Spleen (tissue), 11 donors: Measurements from ENCODE around the gene TJP2. TPM values are rescaled to one million over a fixed set of nuclear protein-coding genes. Genes with fewer than 3 reads are reported as not detected.

Experiments used
- DNase-seq: peaks from one replicate; pipeline ENCODE4 v3.0.0-alpha.2; 2020
- H3K27ac ChIP-seq, 8 donors: fragments of 200-600 bp; sonication (generic) in 7 of 8; 1 replicate in 4 of 8; 2 replicates in 4 of 8; pipeline versions ENCODE4 v1.5.0 to v1.8.0; 2016 to 2021; ENCODE audit warnings: inconsistent platforms in 4 of 8, mild to moderate bottlenecking in 4 of 8, moderate library complexity in 1 of 8
- H3K27me3 ChIP-seq, 7 donors: fragments of 200-600 bp; sonication (generic) in 6 of 7; replicated peaks in 1 of 7; 1 replicate in 4 of 7; 2 replicates in 3 of 7; pipeline versions ENCODE4 v1.5.0 to v1.8.0; 2016 to 2021; ENCODE audit warnings: inconsistent platforms in 3 of 7, mild to moderate bottlenecking in 1 of 7
- H3K36me3 ChIP-seq, 6 donors: fragments of 200-600 bp; sonication (generic) in 5 of 6; 1 replicate in 4 of 6; 2 replicates in 2 of 6; pipeline versions ENCODE4 v1.5.0 to v1.8.0; 2016 to 2021; ENCODE audit warnings: inconsistent platforms in 2 of 6
- H3K4me1 ChIP-seq, 6 donors: fragments of 200-600 bp; sonication (generic) in 5 of 6; 1 replicate in 3 of 6; 2 replicates in 3 of 6; pipeline versions ENCODE4 v1.5.0 to v1.8.0; 2016 to 2021; ENCODE audit warnings: inconsistent platforms in 3 of 6
- H3K4me3 ChIP-seq, 8 donors: fragments of 200-600 bp; sonication (generic) in 7 of 8; 1 replicate in 4 of 8; 2 replicates in 4 of 8; pipeline versions ENCODE4 v1.5.0 to v1.8.0; 2016 to 2021; ENCODE audit warnings: inconsistent platforms in 4 of 8, mild to moderate bottlenecking in 4 of 8, moderate library complexity in 2 of 8
- H3K9me3 ChIP-seq, 8 donors: fragments of 200-600 bp; sonication (generic) in 7 of 8; 1 replicate in 4 of 8; 2 replicates in 4 of 8; pipeline versions ENCODE4 v1.5.0 to v1.8.0; 2016 to 2021; ENCODE audit warnings: inconsistent platforms in 4 of 8
- POLR2A ChIP-seq, 3 donors: fragments of 450-650 bp; IDR thresholded peaks; one replicate each; pipeline ENCODE4 v1.5.1; 2017; ENCODE audit warnings: antibody characterized with exemption in 3 of 3, mild to moderate bottlenecking in 1 of 3
- POLR2AphosphoS5 ChIP-seq, 3 donors: sonication (generic); formaldehyde crosslinking; IDR thresholded peaks; one replicate each; pipeline ENCODE4 v1.5.1; 2017; ENCODE audit warnings: antibody characterized with exemption in 3 of 3
- WGBS, 5 donors: extraction: QIAGEN DNeasy Blood & Tissue Kit in 3 of 5; methylation state at CpG; one replicate each; pipeline versions ENCODE4 v1.1.5 to v1.1.7; 2013 to 2018; 5-methylcytosine and 5-hydroxymethylcytosine counted together
- intact Hi-C: fragments of 100-400 bp; cut with DNase I; formaldehyde crosslinking; loops from one replicate; pipeline ENCODE4 v1.15.0; 2023; ENCODE audit warnings: low total_unique reads
- polyA plus RNA-seq, 3 donors: library from polyadenylated mRNA; stranded (reverse); fragments of 200-250 nt; gene quantifications; one replicate each; pipeline ENCODE4 v1.2.1, GENCODE V29; 2013
- total RNA-seq, 7 donors: library from RNA; depleted of rRNA in 3 of 7; stranded (reverse); fragments of >200 nt in 3 of 7; fragmentation: NEBNext Ultra II Directional in 4 of 7; extraction: Animal tissue kit (Norgen Biotek cat#: 25700) in 4 of 7; gene quantifications; one replicate each; pipeline versions ENCODE4 v1.1.0 to v1.2.1, GENCODE V29; 2016 to 2021
- TF ChIP-seq, protein P1 (sequence below), 11 experiments: fragments of 200-600 bp in 7 of 11; fragments of 450-650 bp in 4 of 11; sonication (generic) in 4 of 11; IDR thresholded peaks in 8 of 11; conservative IDR thresholded peaks in 3 of 11; 1 replicate in 7 of 11; 2 replicates in 4 of 11; pipeline versions ENCODE4 v1.4.0 to v1.8.0; 2016 to 2021; ENCODE audit warnings: antibody characterized with exemption in 11 of 11, inconsistent platforms in 4 of 11, mild to moderate bottlenecking in 1 of 11
- donor health status: healthy with polysubstance abuse.
- donor health status: DM: no; HTN: no; CAD: no; lungs with moderate emphysema.
- donor health status: DM: no; HTN: no; CAD: no.
- donor health status: Bipolar disorder and iron deficiency.
- donor health status: healthy.
- donor health status: DM: no; HTN: no; CAD: no.
- donor health status: DM: yes; HTN: yes; CAD: no.

The TJP2 gene
- total and polyA plus RNA-seq, 10 donors: 2.9 to 20.5 (median 15.2) TPM

GRCh38 chr9:69293156-69293555 lies 119.1 kb downstream of the TJP2 start:
- Histone ChIP-seq H3K27ac (no peak overlapping the region), H3K4me3 (no peak overlapping the region), H3K36me3 (no peaks in the 10 kb centered on the region), H3K4me1 (no peaks in the 10 kb centered on the region), H3K27me3 (peaks cover 0 to 6% (median 0%) of the 10 kb centered on the region in 7 donors), H3K9me3 (peaks cover 0 to 5% (median 0%) of the 10 kb centered on the region in 8 donors)
- no peak for TF ChIP-seq POLR2AphosphoS5 (IDR thresholded peaks at IDR 0.05)
- no peak for TF ChIP-seq POLR2A (IDR thresholded peaks at IDR 0.05)
- TF ChIP-seq, protein P1, sequence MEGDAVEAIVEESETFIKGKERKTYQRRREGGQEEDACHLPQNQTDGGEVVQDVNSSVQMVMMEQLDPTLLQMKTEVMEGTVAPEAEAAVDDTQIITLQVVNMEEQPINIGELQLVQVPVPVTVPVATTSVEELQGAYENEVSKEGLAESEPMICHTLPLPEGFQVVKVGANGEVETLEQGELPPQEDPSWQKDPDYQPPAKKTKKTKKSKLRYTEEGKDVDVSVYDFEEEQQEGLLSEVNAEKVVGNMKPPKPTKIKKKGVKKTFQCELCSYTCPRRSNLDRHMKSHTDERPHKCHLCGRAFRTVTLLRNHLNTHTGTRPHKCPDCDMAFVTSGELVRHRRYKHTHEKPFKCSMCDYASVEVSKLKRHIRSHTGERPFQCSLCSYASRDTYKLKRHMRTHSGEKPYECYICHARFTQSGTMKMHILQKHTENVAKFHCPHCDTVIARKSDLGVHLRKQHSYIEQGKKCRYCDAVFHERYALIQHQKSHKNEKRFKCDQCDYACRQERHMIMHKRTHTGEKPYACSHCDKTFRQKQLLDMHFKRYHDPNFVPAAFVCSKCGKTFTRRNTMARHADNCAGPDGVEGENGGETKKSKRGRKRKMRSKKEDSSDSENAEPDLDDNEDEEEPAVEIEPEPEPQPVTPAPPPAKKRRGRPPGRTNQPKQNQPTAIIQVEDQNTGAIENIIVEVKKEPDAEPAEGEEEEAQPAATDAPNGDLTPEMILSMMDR (IDR thresholded peaks at IDR 0.05 in 8 of 11, conservative IDR thresholded peaks at IDR 0.05 in 3 of 11): no peak
- intact Hi-C loops: no loop called here
- DNase-seq: no peak
- WGBS, 5 donors: 47 to 81% (median 63%) methylated on average over 1 of the region's 1 CpG

GRCh38 chr9:69295872-69296552 lies 121.9 kb downstream of the TJP2 start:
- no peak for DNase-seq
- Histone ChIP-seq H3K4me3 (no peak overlapping the region), H3K9me3 (peaks cover 0 to 5% (median 0%) of the 10 kb centered on the region in 8 donors), H3K27me3 (peaks cover 0 to 6% (median 0%) of the 10 kb centered on the region in 7 donors), H3K4me1 (no peaks in the 10 kb centered on the region), H3K27ac (no peak overlapping the region), H3K36me3 (no peaks in the 10 kb centered on the region)
- intact Hi-C loops: no loop called here
- TF ChIP-seq POLR2AphosphoS5 (IDR thresholded peaks at IDR 0.05) (no peak), POLR2A (IDR thresholded peaks at IDR 0.05) (no peak)
- TF ChIP-seq, protein P1 (IDR thresholded peaks at IDR 0.05 in 8 of 11, conservative IDR thresholded peaks at IDR 0.05 in 3 of 11): no peak
- 59 to 73% (median 71%) methylated on average over 9 of the region's 9 CpGs for WGBS, 5 donors

- no peaks in the 10 kb centered on the region for H3K36me3 ChIP-seq
- 88 to 92% (median 89%) methylated on average over 11 of the region's 11 CpGs for WGBS, 5 donors
- intact Hi-C loops: no loop called here
- no peak overlapping the region for H3K27ac ChIP-seq
- no peaks in the 10 kb centered on the region for H3K9me3 ChIP-seq
- no peak for DNase-seq
- TF ChIP-seq POLR2A (IDR thresholded peaks at IDR 0.05) (no peak), POLR2AphosphoS5 (IDR thresholded peaks at IDR 0.05) (no peak)
- TF ChIP-seq, protein P1 (IDR thresholded peaks at IDR 0.05 in 8 of 11, conservative IDR thresholded peaks at IDR 0.05 in 3 of 11): no peak
- peaks cover 0 to 6% (median 0%) of the 10 kb centered on the region in 7 donors for H3K27me3 ChIP-seq
- H3K4me3 ChIP-seq: no peak overlapping the region
- H3K4me1 ChIP-seq: no peaks in the 10 kb centered on the region
Measured at GRCh38 chr9:69297300-69297980, 123.4 kb downstream of the TJP2 start.

- Histone ChIP-seq H3K27me3 (peaks cover 0 to 5% (median 0%) of the 10 kb centered on the region in 7 donors), H3K36me3 (no peaks in the 10 kb centered on the region), H3K9me3 (no peaks in the 10 kb centered on the region), H3K4me3 (no peak overlapping the region), H3K27ac (no peak overlapping the region), H3K4me1 (no peaks in the 10 kb centered on the region)
- TF ChIP-seq, protein P1 (IDR thresholded peaks at IDR 0.05 in 8 of 11, conservative IDR thresholded peaks at IDR 0.05 in 3 of 11): no peak
- TF ChIP-seq POLR2A (IDR thresholded peaks at IDR 0.05): no peak
- TF ChIP-seq POLR2AphosphoS5 (IDR thresholded peaks at IDR 0.05): no peak
- intact Hi-C loops: no loop called here
- DNase-seq: no peak
- 22 to 42% (median 24%) methylated on average over 1 of the region's 1 CpG for WGBS, 5 donors
Measured at GRCh38 chr9:69299315-69299714, 125.2 kb downstream of the TJP2 start.
